ENCODE measurements around the gene PCBP3. TPM values are rescaled to one million over a fixed set of nuclear protein-coding genes. Genes with fewer than 3 reads are reported as not detected.
A peak's percentile ranks its signal among the peaks of the same experiment; 100 is the strongest.

PCBP3 gene
- total RNA-seq, 1 experiment from 2014 or later, result not detected

DNA sequence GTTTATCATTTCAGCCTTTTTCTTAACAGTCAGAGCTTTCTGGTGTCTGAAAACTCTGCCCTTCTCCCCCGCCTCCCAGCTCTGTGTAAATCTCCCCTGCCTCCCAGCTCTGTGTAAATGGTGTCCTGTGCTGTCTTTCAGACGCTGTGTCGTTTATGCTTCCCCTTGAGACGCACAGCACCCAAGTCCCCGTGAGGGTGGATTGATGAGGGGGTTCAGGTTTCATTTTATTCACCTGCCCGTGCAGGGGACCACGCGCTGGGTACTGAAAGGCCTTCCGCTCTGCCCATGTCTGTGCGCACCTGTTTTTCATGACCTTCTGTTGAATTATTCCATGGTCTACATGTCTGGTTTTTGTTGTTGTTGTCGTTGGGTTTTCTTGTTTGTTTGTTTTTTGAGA, 229.9 kb downstream of the PCBP3 start:
- Histone ChIP-seq H3K27ac (no peak overlapping the region), H3K4me3 (no peak overlapping the region), H3F3A (ENCODE audit: insufficient read depth, low read depth) (no peaks in the 10 kb centered on the region), H2AFZ (no peak overlapping the region), H3K9me2 (ENCODE audit: insufficient read depth) (no peaks in the 10 kb centered on the region), H3K4me1 (replicated peaks; ENCODE audit: insufficient read depth) (peaks cover 18% of the 10 kb centered on the region), H3K27me3 (ENCODE audit: insufficient read depth, low read depth) (no peaks in the 10 kb centered on the region), H3K79me2 (ENCODE audit: low read depth) (no peaks in the 10 kb centered on the region), H4K20me1 (ENCODE audit: insufficient read depth) (no peaks in the 10 kb centered on the region), H3K36me3 (ENCODE audit: low read depth) (no peaks in the 10 kb centered on the region), H3K9me3 (ENCODE audit: insufficient read depth, low read depth) (no peaks in the 10 kb centered on the region), H3K4me2 (no peak overlapping the region)
- no peak for DNase-seq
- ChIA-PET POLR2A (ENCODE audit: unreplicated experiment) (no interaction called here), CTCF (no interaction called here)
- TF ChIP-seq EZH2 (IDR thresholded peaks at IDR 0.05; ENCODE audit: low read depth), result no peak
- TF ChIP-seq CTCF (conservative IDR thresholded peaks at IDR 0.05), result no peak
- no TSS peak for BruUV-seq (replicated peaks)
- intact Hi-C loops (cut with micrococcal nuclease; ENCODE audit: unreplicated experiment), result no loop called here

GRCh38 chr21:45873866-45874265, 230.3 kb downstream of the PCBP3 start:
- no peaks in the 10 kb centered on the region for H3K79me2 ChIP-seq (ENCODE audit: low read depth)
- TF ChIP-seq EZH2 (IDR thresholded peaks at IDR 0.05; ENCODE audit: low read depth) (no peak), CTCF (conservative IDR thresholded peaks at IDR 0.05) (no peak)
- no peak overlapping the region for H3K27ac ChIP-seq
- no peak overlapping the region for H3K4me2 ChIP-seq
- H4K20me1 ChIP-seq (ENCODE audit: insufficient read depth), result no peaks in the 10 kb centered on the region
- CTCF ChIA-PET, result no interaction called here
- BruUV-seq (replicated peaks), result no TSS peak
- no peaks in the 10 kb centered on the region for H3K9me2 ChIP-seq (ENCODE audit: insufficient read depth)
- H2AFZ ChIP-seq, result no peak overlapping the region
- H3K36me3 ChIP-seq (ENCODE audit: low read depth), result no peaks in the 10 kb centered on the region
- POLR2A ChIA-PET (ENCODE audit: unreplicated experiment), result no interaction called here
- DNase-seq, result no peak
- H3K27me3 ChIP-seq (ENCODE audit: insufficient read depth, low read depth), result no peaks in the 10 kb centered on the region
- intact Hi-C loops (cut with micrococcal nuclease; ENCODE audit: unreplicated experiment), result no loop called here
- no peaks in the 10 kb centered on the region for H3K9me3 ChIP-seq (ENCODE audit: insufficient read depth, low read depth)
- H3F3A ChIP-seq (ENCODE audit: insufficient read depth, low read depth), result no peaks in the 10 kb centered on the region
- H3K4me1 ChIP-seq (replicated peaks; ENCODE audit: insufficient read depth), result peaks cover 18% of the 10 kb centered on the region
- no peak overlapping the region for H3K4me3 ChIP-seq

DNA sequence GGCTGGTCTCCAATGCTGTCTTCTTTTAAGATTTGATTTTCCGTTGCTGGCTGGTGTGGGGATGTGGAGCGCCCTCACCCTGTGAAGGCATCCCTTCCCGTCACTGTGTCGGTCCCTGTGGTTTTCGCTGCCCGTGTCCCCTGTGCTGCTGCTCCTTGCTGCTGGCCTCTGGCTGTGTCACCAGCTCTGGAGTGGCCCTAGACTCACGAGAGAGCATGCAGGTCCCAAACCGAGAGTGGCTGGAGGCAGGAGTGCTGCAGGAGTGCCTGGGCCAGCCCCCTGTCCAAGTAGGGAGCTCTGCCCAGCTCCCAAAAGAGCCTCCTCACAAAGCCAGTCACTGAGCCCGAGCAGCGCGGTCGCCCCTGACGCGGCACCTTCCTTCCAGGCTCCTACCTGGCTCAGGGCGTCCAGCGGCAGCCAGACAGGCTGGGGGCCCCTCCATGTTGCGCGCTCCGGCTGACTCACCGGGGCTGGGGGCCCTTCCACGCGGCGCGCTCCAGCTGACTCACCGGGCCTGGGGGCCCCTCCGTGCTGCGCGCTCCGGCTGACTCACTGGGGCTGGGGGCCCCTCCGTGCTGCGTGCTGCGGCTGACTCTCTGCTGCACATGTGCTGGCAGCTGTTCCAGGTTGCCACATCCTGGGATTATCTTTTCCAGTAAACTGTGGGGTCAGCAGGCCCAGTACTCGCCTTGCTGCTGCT, 231.3 kb downstream of the PCBP3 start:
- Histone ChIP-seq H3K4me3 (peak overlapping the region; percentile 31; the same call in 1 of the 2 replicates), H3F3A (ENCODE audit: insufficient read depth, low read depth) (no peaks in the 10 kb centered on the region), H2AFZ (peak overlapping the region; percentile 55; the same call in 1 of the 2 replicates), H3K27ac (no peak overlapping the region), H3K27me3 (ENCODE audit: insufficient read depth, low read depth) (no peaks in the 10 kb centered on the region), H3K79me2 (ENCODE audit: low read depth) (no peaks in the 10 kb centered on the region), H3K9me3 (ENCODE audit: insufficient read depth, low read depth) (no peaks in the 10 kb centered on the region), H3K9me2 (ENCODE audit: insufficient read depth) (no peaks in the 10 kb centered on the region), H3K4me1 (replicated peaks; ENCODE audit: insufficient read depth) (peaks cover 18% of the 10 kb centered on the region), H3K4me2 (peak overlapping the region; percentile 69), H4K20me1 (ENCODE audit: insufficient read depth) (no peaks in the 10 kb centered on the region), H3K36me3 (ENCODE audit: low read depth) (no peaks in the 10 kb centered on the region)
- DNase-seq, result peak in 1 of 2 experiments; percentile 46
- intact Hi-C loops (cut with micrococcal nuclease; ENCODE audit: unreplicated experiment), result no loop called here
- ChIA-PET POLR2A (ENCODE audit: unreplicated experiment) (no interaction called here), CTCF (no interaction called here)
- no TSS peak for BruUV-seq (replicated peaks)
- no peak for TF ChIP-seq EZH2 (IDR thresholded peaks at IDR 0.05; ENCODE audit: low read depth)
- no peak for TF ChIP-seq CTCF (conservative IDR thresholded peaks at IDR 0.05)
